NCI-H226 (cell line): Measurements from ENCODE around the gene UBR3.
"Not testable (repeated sequence)": the region's sequence is repeated elsewhere in the genome, so short reads cannot be mapped to it uniquely, and the experiment has no call there.

ENCODE experiments used
- DNase-seq: peaks from one replicate; pipeline ENCODE4 v3.0.0-alpha.2; 2015

UBR3 gene

DNA sequence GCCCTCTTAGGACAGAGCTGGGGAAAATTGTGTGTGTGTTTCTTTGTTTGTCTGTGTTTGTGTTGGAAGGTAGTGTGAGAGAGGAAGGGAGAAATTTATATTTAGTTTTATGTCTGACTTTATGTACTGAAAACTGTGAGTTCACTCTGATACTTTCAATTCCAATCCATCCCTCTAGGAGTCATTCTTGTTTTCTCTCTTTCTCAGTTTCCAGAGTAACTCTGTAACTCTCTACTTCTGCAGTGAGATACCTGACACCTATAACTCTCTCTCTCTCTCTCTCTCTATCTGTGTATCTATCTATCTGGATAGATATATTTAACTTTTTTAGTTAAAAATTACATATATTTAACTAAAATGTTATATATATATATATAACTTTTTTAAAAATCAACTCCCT, 128.7 kb downstream of the UBR3 start:
- DNase-seq: no peak

DNA sequence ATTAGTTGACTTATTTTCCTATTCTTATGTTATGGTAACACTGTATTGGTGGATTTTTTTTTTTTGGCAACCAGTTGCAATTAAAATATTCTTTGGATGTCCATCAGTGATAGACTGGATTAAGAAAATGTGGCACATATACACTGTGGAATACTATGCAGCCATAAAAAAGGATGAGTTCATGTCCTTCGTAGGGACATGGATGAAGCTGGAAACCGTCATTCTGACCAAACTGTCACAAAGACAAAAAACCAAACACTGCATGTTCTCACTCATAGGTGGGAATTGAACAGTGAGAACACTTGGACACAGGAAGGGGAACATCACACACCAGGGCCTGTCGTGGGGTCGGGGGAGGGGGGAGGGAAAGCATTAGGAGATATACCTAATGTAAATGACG, 130.0 kb downstream of the UBR3 start:
- not testable (repeated sequence) for DNase-seq

DNA sequence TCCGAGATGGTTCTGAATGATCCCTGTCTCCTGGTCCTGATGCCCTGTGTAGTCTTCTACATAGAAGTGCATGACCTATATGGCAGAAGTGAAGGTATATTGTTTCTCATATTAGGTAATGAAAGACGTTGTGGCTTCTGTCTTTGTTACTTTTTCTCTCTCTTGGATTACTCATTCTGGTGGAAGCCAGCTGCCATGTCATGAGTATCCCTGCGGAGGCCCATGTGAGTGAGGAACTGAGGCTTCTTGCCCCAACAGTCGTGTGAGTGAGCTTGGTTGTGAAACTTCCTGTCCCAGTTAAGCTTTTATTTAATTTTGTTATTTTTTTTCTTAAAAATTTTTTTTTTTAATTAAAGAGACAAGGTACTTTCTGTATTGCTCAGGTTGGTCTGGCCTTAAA, 134.7 kb downstream of the UBR3 start:
- no peak for DNase-seq

DNA sequence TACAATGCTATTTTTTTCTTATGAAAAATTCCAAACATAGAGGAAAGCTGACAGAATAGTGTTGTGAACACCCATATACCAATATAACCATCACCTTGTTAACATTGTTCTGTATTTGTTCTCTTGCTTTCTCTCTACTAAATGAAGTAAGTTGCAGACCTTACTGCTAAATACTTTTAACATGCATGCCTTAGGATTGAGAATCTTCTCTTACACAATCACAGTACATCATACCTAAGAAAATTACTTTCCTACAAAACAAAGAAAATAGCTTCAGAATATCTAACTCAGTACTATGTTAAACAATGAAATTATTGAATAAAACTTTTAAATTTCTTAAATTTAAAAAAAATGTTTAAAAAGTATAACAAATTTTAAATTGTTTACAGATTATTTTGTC, 136.5 kb downstream of the UBR3 start:
- DNase-seq: no peak

DNA sequence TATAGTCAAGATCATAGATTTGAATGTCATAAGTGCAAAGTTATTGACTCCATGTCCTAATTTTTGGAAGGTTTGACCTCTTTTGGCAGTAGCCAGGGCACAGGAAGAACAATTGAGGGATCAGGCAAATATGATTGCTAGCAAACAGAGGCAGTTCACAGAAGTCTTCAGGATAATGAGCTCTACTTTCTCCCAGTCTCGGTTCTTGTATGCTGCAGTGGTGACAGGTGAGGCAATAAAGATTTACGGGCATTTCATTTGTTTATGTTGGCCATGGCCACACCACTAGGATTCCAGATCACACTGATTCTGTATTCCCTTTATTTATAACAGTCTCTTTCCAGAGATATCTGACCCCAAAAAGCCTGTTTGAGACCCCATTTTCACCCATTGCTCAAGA, 137.5 kb downstream of the UBR3 start:
- no peak for DNase-seq

DNA sequence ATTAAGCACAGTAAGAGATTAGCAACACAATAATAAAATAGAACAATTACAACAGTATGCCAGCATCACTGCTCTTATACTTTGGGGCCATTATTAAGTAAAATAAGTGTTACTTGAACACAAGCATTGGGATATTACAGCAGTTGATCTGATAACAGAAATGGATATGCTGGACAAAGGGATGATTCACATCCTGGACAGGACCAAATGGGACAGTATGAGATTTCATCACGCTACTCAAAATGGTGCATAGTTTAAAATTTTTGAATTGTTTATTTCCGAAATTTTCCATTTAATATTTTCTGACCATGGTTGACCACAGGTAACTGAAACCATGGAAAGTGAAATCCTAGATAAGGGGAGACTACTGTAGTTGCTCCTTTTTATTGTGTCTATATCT, 138.2 kb downstream of the UBR3 start:
- no peak for DNase-seq

DNA sequence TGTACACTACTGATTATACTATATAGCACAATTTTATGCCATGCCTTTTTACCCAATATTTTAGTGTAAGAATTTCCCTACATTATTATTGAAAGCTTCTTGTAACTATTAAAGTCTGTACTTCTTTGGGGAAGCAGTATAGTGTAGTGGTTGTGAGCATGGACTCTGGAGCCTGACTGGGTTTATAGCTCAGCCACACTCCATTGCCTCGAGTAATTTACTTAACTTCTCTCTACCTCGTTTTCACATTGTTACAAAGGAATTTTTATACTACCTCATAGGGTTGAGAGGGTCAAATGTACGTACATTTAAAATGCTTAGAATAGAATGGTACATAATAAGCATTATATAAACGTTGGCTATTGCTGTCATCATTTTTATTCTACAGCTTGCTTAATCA, 139.2 kb downstream of the UBR3 start:
- DNase-seq: no peak

DNA sequence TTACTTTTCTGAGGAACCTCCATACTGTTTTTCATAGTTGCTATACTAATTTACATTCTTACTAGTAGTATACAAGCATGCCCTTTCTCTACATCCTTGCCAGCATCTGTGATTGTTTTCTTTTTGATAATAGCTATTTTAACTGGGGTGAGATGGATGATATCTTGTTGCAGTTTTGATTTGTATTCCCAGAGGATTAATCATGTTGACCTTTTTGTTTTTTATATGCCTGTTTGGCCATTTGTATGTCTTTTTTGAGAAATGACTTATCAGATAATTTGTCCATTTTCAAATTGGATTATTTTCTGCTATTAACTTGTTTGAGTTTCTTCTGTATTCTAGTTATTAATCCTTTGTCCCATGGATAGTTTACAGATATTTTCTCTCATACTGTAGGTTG, 141.5 kb downstream of the UBR3 start:
- no peak for DNase-seq

DNA sequence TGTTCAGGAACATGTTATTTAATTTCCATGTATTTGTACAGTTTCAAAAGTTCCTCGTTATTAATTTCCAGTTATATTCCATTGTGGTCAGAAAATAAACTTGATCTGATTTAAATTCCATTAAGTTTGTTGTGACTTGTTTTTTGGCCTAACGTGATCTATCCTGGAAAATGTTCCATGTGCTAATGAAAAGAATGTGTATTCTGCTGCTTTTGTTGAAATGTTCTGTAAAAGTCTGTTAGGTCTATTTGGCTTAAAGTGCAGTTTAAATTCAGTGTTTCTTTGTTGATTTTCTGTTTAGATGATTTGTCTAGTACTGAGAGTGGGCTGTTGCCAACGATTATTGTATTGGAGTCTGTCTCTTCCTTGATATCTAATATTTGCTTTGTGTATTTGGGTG, 148.0 kb downstream of the UBR3 start:
- no peak for DNase-seq

DNA sequence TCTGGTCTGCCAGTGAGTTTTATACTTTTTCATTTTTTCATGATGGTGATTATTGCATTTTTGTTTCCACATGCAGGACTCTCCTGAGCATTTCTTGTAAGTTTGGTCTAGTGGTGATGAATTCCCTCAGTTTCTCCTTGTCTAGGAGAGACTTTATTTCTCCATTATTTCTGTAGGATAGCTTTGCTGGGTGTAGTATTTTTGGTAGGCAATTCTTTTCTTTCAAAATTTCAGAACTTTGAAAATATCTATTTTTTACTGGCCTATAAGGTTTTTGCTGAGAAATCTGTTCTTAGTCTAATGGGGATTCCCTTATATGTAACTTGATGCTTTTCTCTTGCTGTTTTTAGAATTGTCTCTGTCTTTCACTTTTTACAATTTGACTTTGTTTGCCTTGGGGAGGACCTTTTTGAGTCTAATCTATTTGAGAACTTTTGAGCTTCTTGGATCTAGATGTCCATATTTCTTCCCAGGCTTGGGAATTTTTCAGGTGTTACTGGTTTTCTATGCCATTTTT, 149.1 kb downstream of the UBR3 start:
- DNase-seq: no peak

DNA sequence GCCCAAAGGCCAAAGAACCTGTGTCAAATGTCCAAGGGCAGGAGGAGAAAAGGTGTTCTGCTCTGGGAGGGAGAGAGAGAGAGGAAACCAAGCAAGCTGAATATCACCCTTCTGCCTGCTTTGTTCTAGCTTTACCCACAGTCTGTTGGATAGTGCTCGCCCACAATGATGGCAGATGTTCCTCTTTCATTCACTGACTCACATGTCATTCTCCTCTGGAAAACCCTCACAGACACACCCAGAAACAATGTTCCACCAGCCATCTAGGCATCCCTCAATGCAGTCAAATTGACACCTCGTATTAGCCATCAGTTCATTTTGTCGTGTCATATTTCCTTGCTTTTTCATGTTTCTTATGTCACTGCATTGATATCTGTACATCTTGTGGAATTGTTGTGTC, 150.3 kb downstream of the UBR3 start:
- no peak for DNase-seq

DNA sequence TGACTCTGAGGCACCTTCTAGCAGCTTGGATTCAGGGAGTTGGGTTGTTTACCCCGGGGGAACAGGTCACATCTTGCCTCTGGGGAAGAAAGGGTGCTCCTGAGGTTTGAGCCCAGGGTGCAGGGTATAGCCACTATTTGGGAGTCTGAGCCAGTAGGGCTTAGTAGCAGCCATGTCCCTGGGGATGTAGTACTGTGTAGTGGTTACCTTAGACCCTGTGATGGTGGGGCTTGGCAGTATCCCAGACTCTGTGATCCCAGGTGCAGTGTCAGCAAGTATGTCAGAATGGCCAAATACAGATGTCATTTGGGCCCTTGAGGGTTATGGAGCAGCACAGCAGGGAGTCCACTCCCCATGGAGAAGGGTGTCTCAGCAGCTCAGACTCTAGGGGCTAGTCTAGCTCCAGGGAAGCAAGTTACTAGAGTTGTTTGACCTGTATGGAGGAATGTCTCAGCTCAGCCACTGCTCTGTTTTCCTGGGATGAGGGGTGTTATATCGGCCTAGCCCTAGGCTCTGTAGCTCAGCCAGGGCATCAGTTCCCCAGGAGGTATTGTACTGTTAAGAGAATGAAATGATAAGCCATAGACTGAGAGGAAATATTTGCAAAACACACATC, 151.3 kb downstream of the UBR3 start:
- no peak for DNase-seq

DNA sequence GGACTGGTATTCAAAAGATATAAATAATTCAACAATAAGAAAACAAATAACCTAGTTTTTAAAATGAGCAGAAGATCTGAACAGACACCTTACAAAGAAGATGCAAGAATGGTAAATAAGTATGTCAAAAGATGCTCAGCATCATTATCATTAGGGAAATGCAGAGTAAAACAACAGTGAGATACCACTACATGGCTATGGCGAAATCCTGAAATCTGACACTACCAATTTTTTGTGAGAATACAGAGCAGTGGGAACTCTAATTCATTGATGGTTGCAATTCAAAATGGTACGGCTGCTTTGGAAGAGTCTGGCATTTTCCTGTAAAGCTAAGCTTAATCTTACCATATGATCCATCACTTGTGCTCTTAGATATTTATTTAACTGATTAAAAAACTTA, 151.8 kb downstream of the UBR3 start:
- no peak for DNase-seq

DNA sequence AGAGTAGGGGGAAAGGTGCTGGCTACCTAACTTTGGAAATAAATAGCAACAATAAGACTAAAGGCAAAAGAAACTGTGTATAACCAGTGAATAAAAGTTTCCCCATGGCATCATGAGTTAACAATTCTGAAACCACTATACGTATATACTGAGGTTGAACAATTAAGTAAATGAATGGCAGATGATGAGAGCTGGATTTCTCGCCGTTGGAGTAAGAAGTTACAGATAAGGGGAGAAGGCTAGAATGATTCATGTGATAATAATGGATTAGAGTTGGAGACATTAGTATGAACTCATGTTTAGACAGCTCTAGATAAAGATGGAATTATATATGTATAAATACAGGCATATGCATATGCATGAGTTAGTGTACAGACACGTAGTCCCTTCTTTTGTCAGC, 152.7 kb downstream of the UBR3 start:
- DNase-seq: peak; percentile 82

DNA sequence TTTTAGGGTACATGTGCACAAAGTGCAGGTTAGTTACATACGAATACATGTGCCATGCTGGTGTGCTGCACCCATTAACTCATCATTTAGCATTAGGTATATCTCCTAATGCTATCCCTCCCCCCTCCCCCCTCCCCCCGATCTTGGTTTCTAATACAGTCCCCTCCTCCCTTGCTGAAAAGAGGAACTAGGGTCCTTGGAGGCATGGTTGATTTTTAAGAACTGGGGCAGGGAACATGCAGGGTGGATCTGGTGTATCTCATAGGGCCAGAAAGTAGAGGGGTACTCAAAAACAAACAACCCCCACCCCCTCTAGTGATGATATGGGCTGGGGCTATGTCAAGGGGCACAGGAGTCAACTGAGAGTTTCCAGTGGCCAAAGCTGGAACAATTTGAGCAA, 153.4 kb downstream of the UBR3 start:
- no peak for DNase-seq

DNA sequence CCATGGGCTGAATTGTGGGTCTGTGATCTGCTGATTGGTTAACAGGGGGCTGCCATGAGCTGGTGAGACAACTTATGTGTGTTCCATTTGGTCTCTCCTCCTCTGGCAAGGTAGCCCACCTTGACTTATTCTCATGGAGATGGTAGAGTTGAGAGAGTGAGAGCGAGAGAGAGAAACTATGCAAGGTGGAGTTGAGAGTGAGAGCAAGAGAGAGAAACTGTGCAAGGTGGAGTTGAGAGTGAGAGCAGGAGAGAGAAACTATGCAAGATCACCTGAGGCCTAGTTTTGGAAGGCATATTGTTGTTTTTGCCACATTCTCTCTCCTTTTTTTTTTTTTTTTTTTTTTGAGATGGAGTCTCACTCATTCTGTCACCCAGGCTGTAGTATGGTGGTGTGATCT, 155.7 kb downstream of the UBR3 start:
- no peak for DNase-seq

DNA sequence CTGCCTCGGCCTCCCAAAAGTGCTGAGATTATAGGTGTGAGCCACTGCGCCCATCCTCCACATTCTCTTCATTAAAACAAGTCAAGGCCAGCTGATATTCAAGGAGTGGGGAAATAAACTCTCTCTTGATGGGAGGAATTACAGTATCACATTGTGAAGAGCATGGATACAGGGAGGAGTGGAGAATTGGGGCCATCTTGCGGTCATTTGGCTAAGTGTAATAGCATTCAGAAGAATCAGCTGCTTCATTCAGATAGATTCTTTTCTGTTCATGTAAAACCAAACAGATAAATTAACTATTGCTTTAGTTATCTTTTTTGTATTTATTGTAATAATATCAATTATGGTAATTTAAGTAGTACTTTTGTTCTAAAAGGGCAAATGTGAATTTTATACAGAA, 156.3 kb downstream of the UBR3 start:
- DNase-seq: no peak

DNA sequence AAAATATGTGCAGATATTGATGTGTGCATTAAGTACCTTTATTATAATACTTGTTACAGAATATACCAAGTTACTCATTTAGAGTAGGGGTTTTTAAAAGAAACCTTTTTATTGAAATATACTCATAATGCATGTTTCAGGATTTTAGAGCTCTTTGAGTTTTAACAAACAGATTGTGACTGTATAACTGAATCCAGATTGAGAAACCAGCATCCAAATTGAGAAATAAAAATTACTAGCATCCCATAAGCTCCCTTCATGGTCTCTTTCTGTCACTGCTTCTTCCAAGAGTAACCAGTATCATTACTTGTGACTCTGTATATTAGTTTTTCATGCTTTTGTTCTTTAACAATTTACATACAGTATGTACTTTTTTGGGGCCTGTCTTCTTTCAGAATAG, 156.9 kb downstream of the UBR3 start:
- DNase-seq: no peak

DNA sequence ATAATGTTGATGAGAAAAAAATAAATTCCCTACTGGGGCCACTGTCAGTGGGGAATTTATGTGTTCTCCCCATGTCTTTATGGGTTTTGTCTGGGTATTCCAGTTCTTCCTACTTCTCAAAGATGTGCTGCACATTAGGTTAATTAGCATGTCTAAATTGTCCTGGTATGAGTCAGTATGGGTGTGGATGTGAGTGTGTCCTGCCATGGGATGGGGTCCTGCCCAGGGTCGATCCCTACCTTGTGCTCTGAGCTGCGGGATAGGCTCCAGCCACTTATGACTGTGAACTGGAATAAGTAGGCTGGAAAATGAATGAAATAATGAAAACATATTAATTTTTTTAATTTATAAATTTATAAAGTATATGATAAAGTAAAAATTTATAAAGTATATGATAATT, 167.5 kb downstream of the UBR3 start:
- no peak for DNase-seq

DNA sequence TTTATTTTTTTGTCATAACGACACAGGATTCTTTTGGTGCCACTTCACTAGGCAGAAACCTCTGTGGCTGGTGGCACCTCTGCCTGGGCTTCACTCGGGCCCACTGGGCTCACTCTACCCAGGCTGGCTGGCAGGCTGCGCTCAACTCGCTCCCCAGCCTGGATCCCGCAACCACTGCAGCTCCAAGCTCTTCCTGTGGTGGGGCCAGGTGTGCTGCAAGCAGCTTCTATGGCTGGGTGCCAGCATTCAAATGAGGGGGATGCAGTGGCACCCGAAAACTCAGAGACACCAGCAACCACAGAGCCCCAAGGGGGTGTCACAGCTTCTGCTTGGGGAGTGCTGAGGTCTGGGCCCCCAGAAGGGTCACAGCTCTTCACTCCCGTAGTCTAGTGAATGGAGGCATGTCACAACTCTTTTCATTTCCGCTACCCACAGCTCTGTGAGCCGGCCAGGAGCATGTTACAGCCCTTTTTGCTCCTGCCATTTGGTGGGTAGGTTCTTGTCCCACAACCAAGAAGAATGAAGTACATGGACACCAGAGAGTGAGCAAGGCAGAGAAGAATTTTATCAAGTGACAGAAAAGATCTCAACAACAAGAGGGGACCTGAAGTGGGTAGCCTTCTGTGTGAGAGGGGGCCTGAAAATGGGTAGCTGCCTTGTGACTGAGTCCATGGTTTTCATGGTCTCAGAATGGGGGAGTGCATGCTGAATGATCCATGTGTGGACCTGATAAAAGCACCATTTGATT, 170.1 kb downstream of the UBR3 start:
- DNase-seq: no peak

DNA sequence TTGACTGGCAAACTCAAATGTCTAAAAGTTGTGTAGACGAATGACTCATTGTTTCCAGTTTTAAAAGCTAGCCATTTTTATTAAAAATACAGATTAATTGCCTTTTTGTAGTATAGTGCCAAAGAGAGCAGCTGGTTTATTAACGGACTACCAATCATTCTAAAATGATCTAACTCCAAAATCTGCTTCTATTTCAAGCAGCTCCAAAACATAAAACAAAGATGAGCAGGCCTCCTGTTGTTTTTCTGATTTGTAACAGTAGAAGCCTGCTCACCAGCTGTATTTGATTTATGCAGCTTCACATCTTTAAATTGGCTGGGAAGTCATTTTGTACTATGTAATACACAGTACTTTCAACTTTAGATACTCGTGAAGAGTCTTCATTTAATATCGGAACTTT, 171.8 kb downstream of the UBR3 start:
- no peak for DNase-seq

DNA sequence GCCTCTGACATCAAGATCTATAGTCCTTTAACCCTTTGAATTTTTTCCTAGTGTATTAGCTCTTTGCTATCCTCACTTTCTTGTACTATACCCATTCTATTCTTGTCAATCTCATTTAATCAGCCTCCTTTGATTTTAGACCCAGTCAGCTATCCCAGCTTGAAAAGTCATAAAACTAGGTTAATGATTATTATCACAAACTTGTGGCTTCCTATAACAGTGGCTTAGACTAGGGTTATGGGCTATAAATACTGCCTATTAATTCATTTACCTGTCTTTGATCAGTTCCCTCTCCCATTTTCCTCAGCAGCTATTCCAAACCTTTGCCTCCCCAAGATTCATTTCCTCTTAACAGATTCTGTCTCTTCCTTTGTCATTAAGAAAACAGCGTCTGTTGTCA, 174.8 kb downstream of the UBR3 start:
- DNase-seq: no peak

DNA sequence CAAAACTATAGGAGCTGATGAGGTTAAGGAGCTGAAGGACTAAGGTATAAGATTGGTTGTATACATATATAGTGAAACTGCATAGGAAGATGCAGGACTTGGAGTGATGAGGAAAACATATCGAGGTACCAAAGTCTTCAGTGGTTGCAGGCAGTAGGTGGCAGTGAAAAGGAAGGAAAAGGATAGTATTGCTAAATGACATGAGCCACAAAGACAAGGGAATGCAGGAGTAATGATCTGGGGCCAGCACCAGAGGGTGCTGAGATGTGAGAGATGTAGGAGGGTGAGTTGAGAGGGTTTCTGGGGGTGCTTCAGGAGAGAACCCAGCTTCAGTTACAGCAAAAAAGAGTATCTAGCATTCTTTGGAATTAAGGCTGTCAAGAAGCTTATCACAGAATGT, 178.4 kb downstream of the UBR3 start:
- DNase-seq: no peak

DNA sequence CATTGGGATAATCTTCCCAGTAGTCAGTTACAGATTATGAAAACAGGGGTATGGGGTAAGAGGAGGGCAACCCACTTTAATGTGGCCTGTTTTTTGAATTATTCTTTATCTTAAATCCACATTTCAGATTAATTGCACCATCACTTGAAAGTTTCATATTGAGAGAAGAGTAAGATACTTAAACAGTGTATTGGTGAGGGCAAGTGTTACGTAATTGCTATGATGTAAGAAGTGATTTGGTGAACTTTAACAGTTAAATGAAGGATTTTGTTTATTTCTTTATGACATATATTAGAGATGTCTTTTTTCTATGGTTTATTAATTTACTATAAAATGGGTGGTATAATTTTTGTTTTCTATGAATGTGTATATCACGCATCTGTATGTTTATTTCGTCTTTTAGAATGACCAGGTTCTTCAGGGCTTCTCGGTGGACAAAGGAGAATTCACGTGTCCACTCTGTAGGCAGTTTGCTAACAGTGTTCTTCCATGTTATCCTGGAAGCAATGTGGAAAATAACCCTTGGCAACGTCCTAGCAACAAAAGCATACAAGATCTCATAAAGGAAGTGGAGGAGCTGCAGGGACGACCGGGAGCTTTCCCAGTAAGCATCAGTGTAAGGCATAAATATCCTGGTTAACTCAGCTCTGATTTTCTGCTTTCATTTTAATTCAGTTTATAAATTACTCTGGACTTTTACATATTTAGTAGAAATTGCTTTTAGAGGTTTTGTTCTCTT, 179.5 kb downstream of the UBR3 start:
- no peak for DNase-seq
